A549 (cell line): ENCODE results near the gene GABRR2. TPM values are rescaled to one million over a fixed set of nuclear protein-coding genes. Genes with fewer than 3 reads are reported as not detected.

ENCODE experiments used
- ATAC-seq, 2 experiments: fragments of 200-7000 bp in 1 of 2; fragments of >200 bp in 1 of 2; cut with Nextera tagmentation in 1 of 2; cut with Tn5 transposase in 1 of 2; 3 replicates each; pipeline versions ENCODE4 v1.8.0 to v1.9.1; 2018 to 2020; ENCODE audit warnings: mild to moderate bottlenecking in 1 of 2, moderate library complexity in 1 of 2
- CTCF ChIA-PET: fragments of 300-600 bp; sonication (Branson Sonifier 250); formaldehyde crosslinking; extraction: SDS; loops from one replicate; lab custom pipeline; 2021; ENCODE audit warnings: antibody characterized with exemption, inconsistent platforms; lab: Yijun Ruan, JAX
- POLR2A ChIA-PET: fragments of 350-600 bp; formaldehyde crosslinking; extraction: SDS; loops from one replicate; lab custom pipeline; 2021; ENCODE audit warnings: antibody characterized with exemption, inconsistent platforms; lab: Yijun Ruan, JAX
- DNase-seq, 2 experiments: peaks; one replicate each; pipeline versions ENCODE4 v3.0.0 to v3.0.0-alpha.2; 2011 to 2016; ENCODE audit warnings: low read depth in 1 of 2, low spot score in 1 of 2
- FAIRE-seq: peaks from 2 replicates; lab custom pipeline; 2011; peaks lifted over from hg19 to GRCh38; lab: Jason Lieb, UNC
- H3K27ac ChIP-seq, 2 experiments: fragments of >200 bp; sonication (Bioruptor Twin); formaldehyde crosslinking; 3 replicates each; pipeline ENCODE4 v1.5.1; 2016 to 2017
- H3K4me1 ChIP-seq: fragments of >200 bp; sonication (Bioruptor Twin); formaldehyde crosslinking; 3 replicates; pipeline ENCODE4 v1.6.1; 2016
- H3K4me2 ChIP-seq: fragments of >200 bp; sonication (Bioruptor Twin); formaldehyde crosslinking; 3 replicates; pipeline ENCODE4 v1.6.1; 2016
- H3K4me3 ChIP-seq: fragments of >200 bp; sonication (Bioruptor Twin); formaldehyde crosslinking; 3 replicates; pipeline ENCODE4 v1.5.1; 2016
- H3K9me3 ChIP-seq: fragments of >200 bp; sonication (Bioruptor Twin); formaldehyde crosslinking; 3 replicates; pipeline ENCODE4 v1.6.1; 2016
- BCL3 ChIP-seq: fragments of >200 bp; sonication (Bioruptor Twin); formaldehyde crosslinking; IDR thresholded peaks from 3 replicates; pipeline ENCODE4 v1.6.1; 2016
- CEBPB ChIP-seq, 2 experiments: fragments of >200 bp in 1 of 2; sonication (Bioruptor Twin) in 1 of 2; formaldehyde crosslinking in 1 of 2; IDR thresholded peaks; 2 replicates each; pipeline ENCODE4 v1.6.1; 2012 to 2016
- EHF ChIP-seq: fragments of 250-450 bp; sonication (Bioruptor Pico); IDR thresholded peaks from 2 replicates; pipeline ENCODE4 v1.5.0; 2020; ENCODE audit warnings: mild to moderate bottlenecking
- EP300 ChIP-seq, 2 experiments: fragments of >200 bp; sonication (Bioruptor Twin); formaldehyde crosslinking; IDR thresholded peaks; 2 replicates in 1 of 2; 3 replicates in 1 of 2; pipeline ENCODE4 v1.6.1; 2016 to 2017
- FOSL2 ChIP-seq, 2 experiments: fragments of 450-650 bp in 1 of 2; fragments of >200 bp in 1 of 2; sonication (Bioruptor Twin) in 1 of 2; formaldehyde crosslinking; IDR thresholded peaks; 2 replicates each; pipeline versions ENCODE4 v1.5.0 to v1.6.1; 2016 to 2020; ENCODE audit warnings: mild to moderate bottlenecking in 1 of 2, moderate library complexity in 1 of 2
- GATA3 ChIP-seq: IDR thresholded peaks from 2 replicates; pipeline ENCODE4 v1.6.1; 2012; ENCODE audit warnings: borderline replicate concordance
- HMGXB4 ChIP-seq: fragments of 250-450 bp; sonication (Bioruptor Pico); IDR thresholded peaks from 2 replicates; pipeline ENCODE4 v1.5.0; 2021; ENCODE audit warnings: mild to moderate bottlenecking, moderate library complexity, borderline replicate concordance
- JUNB ChIP-seq: fragments of >200 bp; sonication (Bioruptor Twin); formaldehyde crosslinking; IDR thresholded peaks from 2 replicates; pipeline ENCODE4 v1.6.1; 2016
- KDM1A ChIP-seq: fragments of 200-600 bp; sonication (generic); IDR thresholded peaks from 2 replicates; pipeline ENCODE4 v1.6.1; 2016; ENCODE audit warnings: low read depth, mild to moderate bottlenecking
- KDM5A ChIP-seq: fragments of 200-600 bp; sonication (generic); IDR thresholded peaks from 2 replicates; pipeline ENCODE4 v1.6.1; 2016; ENCODE audit warnings: antibody characterized with exemption, mild to moderate bottlenecking
- MAZ ChIP-seq: fragments of 150-350 bp; IDR thresholded peaks from 2 replicates; pipeline ENCODE4 v1.6.1; 2014; ENCODE audit warnings: antibody characterized with exemption, low read depth, low read length, borderline replicate concordance
- MYC ChIP-seq: IDR thresholded peaks from 2 replicates; pipeline ENCODE4 v1.6.1; 2012; ENCODE audit warnings: mild to moderate bottlenecking, inconsistent platforms, low read length, improper control_type of control experiment, borderline replicate concordance
- NR3C1 ChIP-seq: fragments of >200 bp; sonication (Bioruptor Twin); formaldehyde crosslinking; IDR thresholded peaks from 3 replicates; pipeline ENCODE4 v1.6.1; 2017
- PHF8 ChIP-seq: fragments of 200-600 bp; sonication (generic); IDR thresholded peaks from 2 replicates; pipeline ENCODE4 v1.6.1; 2016; ENCODE audit warnings: low read depth, mild to moderate bottlenecking, antibody characterized with exemption, moderate library complexity, borderline replicate concordance
- POLR2AphosphoS2 ChIP-seq: conservative IDR thresholded peaks from 2 replicates; pipeline ENCODE4 v1.6.1; 2012; ENCODE audit warnings: low read length, improper control_type of control experiment, inconsistent platforms
- RARB ChIP-seq: fragments of 250-450 bp; sonication (Bioruptor Pico); IDR thresholded peaks from 2 replicates; pipeline ENCODE4 v1.8.0; 2021; ENCODE audit warnings: mild to moderate bottlenecking, moderate library complexity
- REST ChIP-seq: fragments of 200-600 bp; sonication (generic); IDR thresholded peaks from 2 replicates; pipeline ENCODE4 v1.6.1; 2016; ENCODE audit warnings: antibody characterized with exemption, mild to moderate bottlenecking, moderate library complexity
- RFX5 ChIP-seq: fragments of 450-650 bp; IDR thresholded peaks from 2 replicates; pipeline ENCODE4 v1.7.1; 2014; ENCODE audit warnings: antibody characterized with exemption, mild to moderate bottlenecking, moderate library complexity
- RNF2 ChIP-seq: fragments of 200-600 bp; sonication (generic); IDR thresholded peaks from 2 replicates; pipeline ENCODE4 v1.6.1; 2016; ENCODE audit warnings: low read depth, mild to moderate bottlenecking, antibody characterized with exemption, moderate library complexity, borderline replicate concordance
- TFCP2L1 ChIP-seq: fragments of 250-450 bp; sonication (Bioruptor Pico); IDR thresholded peaks from 2 replicates; pipeline ENCODE4 v1.5.0; 2021; ENCODE audit warnings: mild to moderate bottlenecking
- TP53 ChIP-seq: fragments of 250-450 bp; sonication (Bioruptor Pico); IDR thresholded peaks from 2 replicates; pipeline ENCODE4 v1.5.0; 2021; ENCODE audit warnings: mild to moderate bottlenecking, moderate library complexity
- ZC3H11A ChIP-seq: fragments of 450-650 bp; IDR thresholded peaks from 2 replicates; pipeline ENCODE4 v1.6.1; 2014; ENCODE audit warnings: antibody characterized with exemption, mild to moderate bottlenecking
- ZFP36 ChIP-seq: fragments of 450-650 bp; IDR thresholded peaks from 2 replicates; pipeline ENCODE4 v1.6.1; 2014; ENCODE audit warnings: borderline replicate concordance; ENCODE audit not compliant: partially characterized antibody
- WGBS: methylation state at CpG from one replicate; pipeline ENCODE4 v1.1.6; 2017; ENCODE audit errors: missing lambda C conversion rate; 5-methylcytosine and 5-hydroxymethylcytosine counted together
- polyA plus RNA-seq, 4 experiments: library from polyadenylated mRNA; depleted of rRNA in 3 of 4; stranded (reverse); fragments of >200 nt; fragmentation: RNase III in 1 of 4; extraction: RNeasy Plus Mini Kit Qiagen cat#74134 plus additional on column Dnase treatment in 1 of 4; gene quantifications; 2 replicates in 3 of 4; 3 replicates in 1 of 4; pipeline ENCODE4 v1.2.3, GENCODE V29; 2011 to 2017
- TF ChIP-seq, protein P1 (sequence below): IDR thresholded peaks from 2 replicates; pipeline ENCODE4 v1.6.1; 2012

GABRR2 gene
- polyA plus RNA-seq, 2 of the 4 experiments (the other 2 are of a cell fraction), result 0.08 to 0.09 TPM

GRCh38 chr6:89357390-89357789 lies 42.3 kb upstream of the GABRR2 start:
- CTCF ChIA-PET, result interaction anchor here (1.6 kb wide), 1 partner anchor 46 kb away, joined by 3 read pairs; no protein-coding TSS in a partner anchor
- no peak for ATAC-seq
- TF ChIP-seq HMGXB4 (CRISPR knock-in tag) (no peak), GATA3 (no peak), CEBPB (IDR thresholded peaks at IDR 0.05) (no peak), ZC3H11A (no peak), ZFP36 (no peak), POLR2AphosphoS2 (no peak), NR3C1 (no peak), KDM1A (no peak), KDM5A (no peak)
- TF ChIP-seq, protein P1, sequence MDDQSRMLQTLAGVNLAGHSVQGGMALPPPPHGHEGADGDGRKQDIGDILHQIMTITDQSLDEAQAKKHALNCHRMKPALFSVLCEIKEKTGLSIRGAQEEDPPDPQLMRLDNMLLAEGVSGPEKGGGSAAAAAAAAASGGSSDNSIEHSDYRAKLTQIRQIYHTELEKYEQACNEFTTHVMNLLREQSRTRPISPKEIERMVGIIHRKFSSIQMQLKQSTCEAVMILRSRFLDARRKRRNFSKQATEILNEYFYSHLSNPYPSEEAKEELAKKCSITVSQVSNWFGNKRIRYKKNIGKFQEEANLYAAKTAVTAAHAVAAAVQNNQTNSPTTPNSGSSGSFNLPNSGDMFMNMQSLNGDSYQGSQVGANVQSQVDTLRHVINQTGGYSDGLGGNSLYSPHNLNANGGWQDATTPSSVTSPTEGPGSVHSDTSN, result no peak

DNA sequence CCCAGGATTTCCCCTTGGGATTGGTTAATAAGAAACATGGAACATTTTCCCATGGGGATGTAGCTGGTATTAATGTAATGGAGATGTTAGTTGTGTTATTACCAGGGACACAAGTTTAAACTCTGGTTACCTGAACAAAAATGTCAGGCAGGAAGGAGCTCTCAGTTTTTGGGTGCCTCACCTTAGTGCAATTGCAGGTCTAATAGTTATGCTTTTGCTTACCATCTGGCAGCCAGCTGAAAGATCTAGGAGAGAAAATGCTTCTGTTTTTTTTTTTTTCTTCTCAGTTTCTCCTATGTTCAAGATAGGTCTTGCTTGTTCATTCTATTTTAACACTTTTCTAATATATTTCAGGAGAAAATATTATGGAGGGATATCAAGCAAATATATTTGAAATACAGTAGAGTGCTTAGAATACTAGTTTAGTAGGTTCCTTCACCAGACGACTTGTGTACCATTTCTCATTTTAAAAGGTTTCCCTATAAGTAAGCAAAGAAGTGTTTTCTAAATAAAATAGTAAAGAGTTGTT lies 41.6 kb upstream of the GABRR2 start:
- TF ChIP-seq EHF (CRISPR knock-in tag) (no peak), POLR2AphosphoS2 (no peak), RNF2 (no peak), KDM1A (no peak), RFX5 (no peak), FOSL2 (IDR thresholded peaks at IDR 0.05) (no peak), FOSL2 (CRISPR knock-in tag; IDR thresholded peaks at IDR 0.05) (no peak), PHF8 (no peak), EP300 (IDR thresholded peaks at IDR 0.05) (no peak), RARB (CRISPR knock-in tag) (no peak), REST (no peak), JUNB (no peak), TP53 (no peak), MYC (no peak), MAZ (no peak), TFCP2L1 (CRISPR knock-in tag) (no peak), BCL3 (no peak)
- no peak for ATAC-seq
- no peaks in the 10 kb centered on the region for H3K4me1 ChIP-seq
- H3K4me2 ChIP-seq, result no peak overlapping the region
- H3K27ac ChIP-seq, result no peak overlapping the region
- DNase-seq, result no peak
- ChIA-PET POLR2A (interaction anchor here (0.7 kb wide), 3 partner anchors 34 to 463 kb away, joined by 4 to 6 read pairs (median 5); no protein-coding TSS in a partner anchor), CTCF (interaction anchor here (0.6 to 1.6 kb wide), 2 partner anchors 45 to 882 kb away, joined by 3 read pairs; no protein-coding TSS in a partner anchor)
- no peak overlapping the region for H3K4me3 ChIP-seq
- no peaks in the 10 kb centered on the region for H3K9me3 ChIP-seq
- FAIRE-seq, result no peak
- 31% methylated on average over 1 of the region's 1 CpG for WGBS

More at GRCh38 chr6:89357390-89357789, 42.3 kb upstream of the GABRR2 start:
- no peak for FAIRE-seq
- DNase-seq, result no peak
- Histone ChIP-seq H3K9me3 (no peaks in the 10 kb centered on the region), H3K4me2 (no peak overlapping the region), H3K4me1 (no peaks in the 10 kb centered on the region), H3K4me3 (no peak overlapping the region), H3K27ac (no peak overlapping the region)
- 62% methylated on average over 3 of the region's 3 CpGs for WGBS
- POLR2A ChIA-PET, result no interaction called here
